Urinary bladder (tissue), 4 donors: ENCODE measurements around the gene GLCE. TPM values are rescaled to one million over a fixed set of nuclear protein-coding genes. Genes with fewer than 3 reads are reported as not detected.
"Not testable (repeated sequence)": the region's sequence is repeated elsewhere in the genome, so short reads cannot be mapped to it uniquely, and the experiment has no call there.

ENCODE experiments used
- DNase-seq: peaks from one replicate; pipeline ENCODE4 v3.0.0-alpha.2; 2015; ENCODE audit errors: extremely low spot score
- H3K27ac ChIP-seq: one replicate; pipeline ENCODE4 v1.5.1; 2013; ENCODE audit warnings: low read depth, mild to moderate bottlenecking, moderate library complexity
- H3K36me3 ChIP-seq: one replicate; pipeline ENCODE4 v1.6.1; 2013; ENCODE audit warnings: mild to moderate bottlenecking, moderate library complexity; ENCODE audit not compliant: insufficient read depth
- H3K4me1 ChIP-seq: one replicate; pipeline ENCODE4 v1.6.1; 2013; ENCODE audit warnings: mild to moderate bottlenecking, moderate library complexity; ENCODE audit not compliant: insufficient read depth
- H3K4me3 ChIP-seq: one replicate; pipeline ENCODE4 v1.5.1; 2013; ENCODE audit warnings: low read depth, low read length
- WGBS: extraction: QIAGEN DNeasy Blood & Tissue Kit; methylation state at CpG from one replicate; pipeline ENCODE4 v1.1.7; 2013; 5-methylcytosine and 5-hydroxymethylcytosine counted together
- polyA plus RNA-seq: library from polyadenylated mRNA; stranded (reverse); fragments of 200-250 nt; gene quantifications from one replicate; pipeline ENCODE4 v1.2.3, GENCODE V29; 2013
- total RNA-seq: library from RNA; depleted of rRNA; stranded (reverse); fragments of >200 nt; gene quantifications from one replicate; pipeline ENCODE4 v1.2.3, GENCODE V29; 2014
- donor health status: healthy with polysubstance abuse.
- donor health status: healthy.

The GLCE gene
- total and polyA plus RNA-seq, 2 donors: 9.6 to 44.4 TPM

DNA sequence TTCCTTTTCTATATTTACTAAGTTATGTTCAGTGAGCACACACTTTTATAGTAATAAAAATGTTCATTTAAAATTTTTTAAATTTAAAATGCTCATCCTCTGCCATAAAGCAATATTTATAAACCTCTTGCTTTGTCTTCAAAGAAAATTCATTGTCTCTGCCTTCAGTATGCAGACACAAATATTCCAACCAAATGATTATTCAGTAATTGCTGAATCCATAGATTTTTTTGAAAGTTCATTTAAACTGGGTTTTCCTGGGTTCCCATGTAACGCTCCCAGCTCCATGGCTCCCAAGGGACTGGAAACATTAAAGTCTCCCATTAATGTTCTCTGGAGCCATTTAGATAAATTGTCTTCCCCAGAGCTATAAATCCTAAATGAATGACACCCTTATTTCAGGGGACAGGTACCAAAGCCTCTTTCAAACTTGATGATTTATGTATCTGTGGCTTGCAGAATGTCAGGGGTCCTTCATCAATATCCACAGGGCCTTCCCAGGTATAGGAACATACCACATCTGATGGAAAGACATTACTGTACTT lies 15.2 kb upstream of the GLCE start:
- WGBS: 78% methylated on average over 1 of the region's 1 CpG
- Histone ChIP-seq H3K4me1 (no peaks in the 10 kb centered on the region), H3K4me3 (no peak overlapping the region), H3K36me3 (no peaks in the 10 kb centered on the region), H3K27ac (no peak overlapping the region)
- DNase-seq: no peak

GRCh38 chr15:69145694-69146492 lies 14.5 kb upstream of the GLCE start:
- DNase-seq: no peak
- Histone ChIP-seq H3K4me1 (no peaks in the 10 kb centered on the region), H3K27ac (no peak overlapping the region), H3K36me3 (no peaks in the 10 kb centered on the region), H3K4me3 (no peak overlapping the region)
- 35% methylated on average over 7 of the region's 7 CpGs for WGBS

GRCh38 chr15:69146724-69147435 lies 13.6 kb upstream of the GLCE start:
- 94% methylated on average over 9 of the region's 9 CpGs for WGBS
- Histone ChIP-seq H3K36me3 (no peaks in the 10 kb centered on the region), H3K27ac (no peak overlapping the region), H3K4me3 (no peak overlapping the region), H3K4me1 (no peaks in the 10 kb centered on the region)
- no peak for DNase-seq

DNA sequence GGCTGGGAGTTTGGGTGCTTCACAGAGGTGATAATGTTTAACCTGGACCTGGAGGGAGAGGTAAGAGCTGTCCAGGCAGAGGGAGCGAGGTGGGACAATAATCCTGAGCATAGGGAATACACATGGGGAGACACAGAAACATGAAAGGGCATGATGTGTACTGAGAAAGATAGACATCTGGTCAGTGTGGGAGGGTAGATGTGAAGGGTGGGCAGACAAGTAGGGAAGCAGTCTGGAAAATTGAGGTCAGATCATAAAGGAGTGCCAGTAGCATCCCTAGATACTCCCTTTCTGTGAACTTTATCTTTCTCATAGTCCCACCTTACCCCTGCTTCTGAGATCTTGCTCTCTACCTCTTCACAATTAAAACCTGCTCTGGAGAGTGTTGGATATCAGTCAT lies 12.0 kb upstream of the GLCE start:
- WGBS: 78% methylated on average over 1 of the region's 1 CpG
- Histone ChIP-seq H3K36me3 (no peaks in the 10 kb centered on the region), H3K27ac (no peak overlapping the region), H3K4me3 (no peak overlapping the region), H3K4me1 (no peaks in the 10 kb centered on the region)
- DNase-seq: no peak

DNA sequence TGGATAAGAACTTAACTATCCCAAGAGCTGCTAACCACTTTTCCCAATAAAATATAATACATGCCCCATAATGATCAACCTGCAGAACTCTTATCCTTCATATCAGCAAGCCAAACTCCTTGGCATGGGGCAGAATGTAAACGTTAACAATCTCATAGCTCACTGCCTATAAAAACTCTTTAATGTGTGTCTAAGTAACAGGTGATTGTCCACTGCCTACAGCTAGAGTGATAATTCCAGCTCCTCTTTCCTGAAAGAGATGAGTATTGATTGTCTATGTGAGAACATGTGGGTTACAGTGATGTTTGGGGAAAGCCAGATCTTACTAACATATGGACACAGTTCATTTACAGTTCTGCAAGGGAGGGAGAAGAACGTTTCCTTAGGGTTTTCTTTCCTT lies 11.3 kb upstream of the GLCE start:
- H3K27ac ChIP-seq: no peak overlapping the region
- 42% methylated on average over 2 of the region's 2 CpGs for WGBS
- H3K36me3 ChIP-seq: no peaks in the 10 kb centered on the region
- H3K4me1 ChIP-seq: no peaks in the 10 kb centered on the region
- H3K4me3 ChIP-seq: no peak overlapping the region
- DNase-seq: no peak

DNA sequence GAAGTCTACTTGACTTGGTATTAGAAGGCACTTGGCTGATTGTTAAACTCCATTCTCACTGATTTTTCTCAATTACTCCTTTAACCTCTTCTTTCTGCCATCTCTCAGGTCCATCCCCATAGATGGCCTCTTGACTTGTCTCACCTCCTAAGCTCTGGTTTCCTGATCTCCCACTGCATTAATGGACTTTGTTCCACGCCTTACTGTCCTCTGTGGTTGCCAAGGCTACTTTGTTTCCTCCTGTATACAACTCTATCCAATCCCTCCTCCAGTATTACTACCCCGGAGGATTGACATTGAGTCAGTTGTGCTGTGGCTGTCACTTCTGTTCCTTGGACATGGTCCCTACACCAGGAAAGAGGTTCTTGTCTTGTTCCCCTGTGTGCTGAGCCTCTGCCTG lies 10.6 kb upstream of the GLCE start:
- no peaks in the 10 kb centered on the region for H3K4me1 ChIP-seq
- DNase-seq: no peak
- H3K4me3 ChIP-seq: no peak overlapping the region
- no peak overlapping the region for H3K27ac ChIP-seq
- H3K36me3 ChIP-seq: no peaks in the 10 kb centered on the region
- WGBS: 57% methylated on average over 2 of the region's 2 CpGs

- DNase-seq: no peak
- WGBS: 84% methylated on average over 3 of the region's 3 CpGs
- Histone ChIP-seq H3K36me3 (no peaks in the 10 kb centered on the region), H3K4me1 (no peaks in the 10 kb centered on the region), H3K27ac (no peak overlapping the region), H3K4me3 (no peak overlapping the region)
Measured at GRCh38 chr15:69150336-69150735, 10.1 kb upstream of the GLCE start.

- H3K4me1 ChIP-seq: no peaks in the 10 kb centered on the region
- no peak overlapping the region for H3K27ac ChIP-seq
- DNase-seq: no peak
- no peaks in the 10 kb centered on the region for H3K36me3 ChIP-seq
- 90% methylated on average over 2 of the region's 2 CpGs for whole genome bisulfite sequencing
- no peak overlapping the region for H3K4me3 ChIP-seq
Measured at GRCh38 chr15:69150841-69151240, 9.6 kb upstream of the GLCE start.

GRCh38 chr15:69153046-69153445 lies 7.4 kb upstream of the GLCE start:
- DNase-seq: no peak
- H3K27ac ChIP-seq: no peak overlapping the region
- H3K4me1 ChIP-seq: no peaks in the 10 kb centered on the region
- 74% methylated on average over 2 of the region's 2 CpGs for WGBS
- H3K4me3 ChIP-seq: no peak overlapping the region
- H3K36me3 ChIP-seq: no peaks in the 10 kb centered on the region

DNA sequence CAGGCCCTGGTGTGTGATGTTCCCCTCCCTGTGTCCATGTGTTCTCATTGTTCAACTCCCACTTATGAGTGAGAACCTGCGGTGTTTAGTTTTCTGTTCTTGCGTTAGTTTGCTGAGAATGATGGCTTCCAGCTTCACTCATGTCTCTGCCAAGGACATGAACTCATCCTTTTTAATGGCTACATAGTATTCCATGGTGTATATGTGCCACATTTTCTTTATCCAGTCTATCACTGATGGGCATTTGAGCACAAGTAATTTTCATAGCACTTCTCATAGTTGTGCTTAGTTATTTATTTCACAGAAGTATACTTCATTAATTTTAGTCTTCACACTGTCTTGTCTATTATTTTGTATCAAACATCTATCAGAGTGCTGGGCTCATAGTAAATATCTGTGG lies 6.8 kb upstream of the GLCE start:
- 94% methylated on average over 2 of the region's 2 CpGs for WGBS
- H3K27ac ChIP-seq, DNase-seq, H3K4me1 ChIP-seq, H3K4me3 ChIP-seq, H3K36me3 ChIP-seq: not testable (repeated sequence)

GRCh38 chr15:69154078-69154477 lies 6.4 kb upstream of the GLCE start:
- DNase-seq: no peak
- H3K36me3 ChIP-seq: no peaks in the 10 kb centered on the region

DNA sequence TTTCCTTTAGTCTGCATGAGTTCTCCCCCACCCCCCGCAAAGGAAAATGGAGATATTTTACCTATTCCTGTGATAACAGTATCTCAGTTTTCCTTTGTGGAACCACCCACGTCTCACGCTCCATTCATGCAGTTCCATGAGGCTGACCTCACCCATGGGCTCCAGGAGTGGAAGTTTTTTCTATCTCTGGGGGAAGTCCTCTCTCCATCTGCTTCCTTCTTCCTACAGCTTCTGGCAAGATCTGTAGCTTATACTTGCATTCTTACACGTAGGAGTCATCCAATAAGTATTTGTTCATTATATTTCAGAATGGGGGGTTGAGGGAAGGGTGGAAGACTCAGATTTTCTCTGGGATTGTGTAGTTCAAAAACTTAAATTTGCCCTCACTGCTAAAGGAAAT lies 5.8 kb upstream of the GLCE start:
- no peak for DNase-seq
- H3K27ac ChIP-seq: no peak overlapping the region
- H3K4me3 ChIP-seq: no peak overlapping the region
- WGBS: 46% methylated on average over 4 of the region's 4 CpGs
- H3K4me1 ChIP-seq: no peaks in the 10 kb centered on the region
- H3K36me3 ChIP-seq: no peaks in the 10 kb centered on the region

More at GRCh38 chr15:69154078-69154477, 6.4 kb upstream of the GLCE start:
- Histone ChIP-seq H3K4me1 (no peaks in the 10 kb centered on the region), H3K4me3 (no peak overlapping the region), H3K27ac (no peak overlapping the region)

DNA sequence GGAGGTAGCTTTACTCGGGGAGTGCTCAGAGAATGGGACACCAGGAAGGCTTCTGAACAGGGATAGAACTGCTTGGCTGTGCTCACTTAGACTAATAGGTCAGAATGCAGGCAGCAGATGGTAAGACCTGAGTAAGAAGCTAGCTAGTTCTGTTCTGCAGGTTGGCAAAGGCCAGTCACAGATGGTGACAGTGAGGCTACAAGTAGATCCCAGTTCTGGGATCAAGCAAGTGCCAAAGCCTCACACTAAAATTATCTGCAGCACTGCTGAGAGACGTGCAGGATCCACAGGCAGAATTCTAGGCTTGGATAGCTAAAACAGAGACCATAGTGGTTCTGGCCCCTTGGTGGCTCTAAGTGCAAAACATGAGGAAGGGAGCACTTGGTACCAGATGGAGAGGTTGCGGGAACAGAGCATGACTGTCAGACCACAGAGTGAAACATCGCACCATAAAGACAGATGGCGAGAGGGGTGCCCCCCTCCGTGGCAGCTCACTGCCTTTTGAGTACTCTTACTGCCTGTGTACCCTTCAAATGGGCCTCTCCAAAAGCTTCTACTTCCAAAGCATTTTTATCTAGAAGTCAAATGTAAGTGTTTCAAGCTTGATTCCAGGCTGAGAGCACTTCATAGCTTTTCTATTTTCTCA lies 3.6 kb upstream of the GLCE start:
- no peak overlapping the region for H3K27ac ChIP-seq
- no peaks in the 10 kb centered on the region for H3K4me1 ChIP-seq
- no peak for DNase-seq
- no peak overlapping the region for H3K4me3 ChIP-seq
- 71% methylated on average over 6 of the region's 6 CpGs for whole genome bisulfite sequencing
- no peaks in the 10 kb centered on the region for H3K36me3 ChIP-seq
